Ovary (tissue), 9 donors: ENCODE data around the gene ALG14. TPM values are rescaled to one million over a fixed set of nuclear protein-coding genes. Genes with fewer than 3 reads are reported as not detected.

ENCODE experiments used
- DNase-seq, 5 donors: peaks; one replicate each; pipeline ENCODE4 v3.0.0-alpha.2; 2019 to 2020
- H3K27ac ChIP-seq, 2 donors: fragments of 200-600 bp; one replicate each; pipeline versions ENCODE4 v1.5.1 to v1.8.0; 2019 to 2022
- H3K27me3 ChIP-seq: fragments of 200-600 bp; one replicate; pipeline ENCODE4 v1.8.0; 2022
- H3K36me3 ChIP-seq: fragments of 200-600 bp; sonication (generic); one replicate; pipeline ENCODE4 v1.5.1; 2019
- H3K4me1 ChIP-seq: one replicate; pipeline ENCODE4 v1.8.1; 2013; ENCODE audit warnings: mild to moderate bottlenecking, moderate library complexity; ENCODE audit not compliant: insufficient read depth
- H3K4me3 ChIP-seq: fragments of 200-600 bp; sonication (generic); one replicate; pipeline ENCODE4 v1.5.1; 2017
- H3K9me3 ChIP-seq, 2 donors: fragments of 200-600 bp in 1 of 2; sonication (generic) in 1 of 2; one replicate each; pipeline versions ENCODE4 v1.5.1 to v1.8.1; 2013 to 2019; ENCODE audit warnings: mild to moderate bottlenecking in 1 of 2, moderate library complexity in 1 of 2
- EP300 ChIP-seq: sonication (generic); formaldehyde crosslinking; IDR thresholded peaks from one replicate; pipeline ENCODE4 v1.6.1; 2017; ENCODE audit warnings: antibody characterized with exemption
- POLR2A ChIP-seq: fragments of 450-650 bp; IDR thresholded peaks from one replicate; pipeline ENCODE4 v1.6.1; 2017; ENCODE audit warnings: antibody characterized with exemption, mild to moderate bottlenecking, moderate library complexity
- WGBS, 3 donors: extraction: QIAGEN DNeasy Blood & Tissue Kit in 1 of 3; methylation state at CpG; one replicate each; pipeline versions ENCODE4 v1.1.5 to v1.1.7; 2013 to 2017; 5-methylcytosine and 5-hydroxymethylcytosine counted together
- intact Hi-C, 4 donors: fragments of 100-400 bp; cut with DNase I; formaldehyde crosslinking; loops; one replicate each; pipeline versions ENCODE4 v1.11.0 to v1.15.1; 2022 to 2023
- polyA plus RNA-seq, 2 donors: library from polyadenylated mRNA; stranded (reverse); fragments of 200-250 nt in 1 of 2; fragments of 350-450 nt in 1 of 2; fragmentation: Illumina TruSeq in 1 of 2; extraction: RNeasy Lipid Tissue Mini Kit (QIAGEN cat#74804) in 1 of 2; gene quantifications; one replicate each; pipeline ENCODE4 v1.2.3, GENCODE V29; 2013 to 2014
- total RNA-seq, 7 donors: library from RNA; depleted of rRNA in 2 of 7; stranded (reverse); fragments of >200 nt in 2 of 7; fragmentation: NEBNext Ultra II Directional in 3 of 7; extraction: Animal tissue kit (Norgen Biotek cat#: 25700) in 3 of 7; gene quantifications; one replicate each; pipeline versions ENCODE4 v1.1.0 to v1.2.4, GENCODE V29; 2016 to 2023
- TF ChIP-seq, protein P1 (sequence below), 3 donors: fragments of 450-650 bp in 2 of 3; fragments of 200-600 bp in 1 of 3; IDR thresholded peaks; one replicate each; pipeline versions ENCODE4 v1.5.1 to v1.8.0; 2016 to 2022; ENCODE audit warnings: antibody characterized with exemption in 3 of 3, mild to moderate bottlenecking in 1 of 3
- donor health status: DM: no; HTN: no; CAD: no; lungs with moderate emphysema.
- donor health status: DM: no; HTN: no; CAD: no.
- donor health status: Bipolar disorder and iron deficiency.
- donor health status: DM: yes; HTN: yes; CAD: no.
- donor health status: DM: no; HTN: no; CAD: no.
- donor health status: DM: yes; HTN: yes; CAD: no.

The ALG14 gene
- total and polyA plus RNA-seq, 9 donors: 1.2 to 16.3 (median 3.6) TPM

- WGBS, 3 donors: 21 to 32% (median 30%) methylated on average over 11 of the region's 11 CpGs
- intact Hi-C loops: loop anchor here (2.0 to 10.0 kb wide), 8 partner anchors 69 to 1439 kb away; partner anchors contain the start of gene CNN3 (in 3 of the 4)
These were observed 29.4 kb downstream of the ALG14 start for GRCh38 chr1:95043141-95043980.

GRCh38 chr1:95042286-95042685 is 30.5 kb downstream of the ALG14 start:
- Histone ChIP-seq H3K4me1 (peaks cover 7% of the 10 kb centered on the region), H3K9me3 (no peaks in the 10 kb centered on the region), H3K36me3 (no peaks in the 10 kb centered on the region), H3K27me3 (no peaks in the 10 kb centered on the region), H3K4me3 (no peak overlapping the region), H3K27ac (peak overlapping the region; percentile 24 to 75)
- TF ChIP-seq EP300: no peak
- TF ChIP-seq, protein P1, sequence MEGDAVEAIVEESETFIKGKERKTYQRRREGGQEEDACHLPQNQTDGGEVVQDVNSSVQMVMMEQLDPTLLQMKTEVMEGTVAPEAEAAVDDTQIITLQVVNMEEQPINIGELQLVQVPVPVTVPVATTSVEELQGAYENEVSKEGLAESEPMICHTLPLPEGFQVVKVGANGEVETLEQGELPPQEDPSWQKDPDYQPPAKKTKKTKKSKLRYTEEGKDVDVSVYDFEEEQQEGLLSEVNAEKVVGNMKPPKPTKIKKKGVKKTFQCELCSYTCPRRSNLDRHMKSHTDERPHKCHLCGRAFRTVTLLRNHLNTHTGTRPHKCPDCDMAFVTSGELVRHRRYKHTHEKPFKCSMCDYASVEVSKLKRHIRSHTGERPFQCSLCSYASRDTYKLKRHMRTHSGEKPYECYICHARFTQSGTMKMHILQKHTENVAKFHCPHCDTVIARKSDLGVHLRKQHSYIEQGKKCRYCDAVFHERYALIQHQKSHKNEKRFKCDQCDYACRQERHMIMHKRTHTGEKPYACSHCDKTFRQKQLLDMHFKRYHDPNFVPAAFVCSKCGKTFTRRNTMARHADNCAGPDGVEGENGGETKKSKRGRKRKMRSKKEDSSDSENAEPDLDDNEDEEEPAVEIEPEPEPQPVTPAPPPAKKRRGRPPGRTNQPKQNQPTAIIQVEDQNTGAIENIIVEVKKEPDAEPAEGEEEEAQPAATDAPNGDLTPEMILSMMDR (IDR thresholded peaks at IDR 0.05): no peak
- no peak for TF ChIP-seq POLR2A
- DNase-seq: peak in 4 of 5 donors; percentile 51 to 68 (median 58)
- WGBS, 3 donors: 13 to 22% (median 21%) methylated on average over 3 of the region's 3 CpGs
- intact Hi-C loops: loop anchor here (1.0 to 10.0 kb wide), 9 partner anchors 67 to 1437 kb away; partner anchors contain the start of gene CNN3 (in 3 of the 4)

More at GRCh38 chr1:95043141-95043980, 29.4 kb downstream of the ALG14 start:
- Histone ChIP-seq H3K36me3 (no peaks in the 10 kb centered on the region), H3K9me3 (no peaks in the 10 kb centered on the region), H3K27ac (peak overlapping the region in 1 of 2 donors; percentile 75), H3K4me1 (peaks cover 7% of the 10 kb centered on the region), H3K27me3 (no peaks in the 10 kb centered on the region), H3K4me3 (no peak overlapping the region)
- peak; percentile 76 to 91 (median 87) for DNase-seq
- TF ChIP-seq EP300 (no peak), POLR2A (no peak)
- TF ChIP-seq, protein P1 (IDR thresholded peaks at IDR 0.05): peak; percentile 99

- Histone ChIP-seq H3K27ac (peak overlapping the region in 1 of 2 donors; percentile 75), H3K9me3 (no peaks in the 10 kb centered on the region), H3K4me1 (peaks cover 7% of the 10 kb centered on the region), H3K4me3 (no peak overlapping the region), H3K36me3 (no peaks in the 10 kb centered on the region), H3K27me3 (no peaks in the 10 kb centered on the region)
- TF ChIP-seq POLR2A (no peak), EP300 (no peak)
- TF ChIP-seq, protein P1 (IDR thresholded peaks at IDR 0.05): peak; percentile 48 to 90 (median 83)
- WGBS, 3 donors: 1 to 4% (median 2%) methylated on average over 2 of the region's 2 CpGs
- DNase-seq: peak; percentile 44 to 77 (median 64)
- intact Hi-C loops: loop anchor here (1.0 to 10.0 kb wide), 10 partner anchors 67 to 1437 kb away; partner anchors contain the start of gene CNN3 (in 3 of the 4)
These were observed 31.1 kb downstream of the ALG14 start for GRCh38 chr1:95041491-95042165.

DNA sequence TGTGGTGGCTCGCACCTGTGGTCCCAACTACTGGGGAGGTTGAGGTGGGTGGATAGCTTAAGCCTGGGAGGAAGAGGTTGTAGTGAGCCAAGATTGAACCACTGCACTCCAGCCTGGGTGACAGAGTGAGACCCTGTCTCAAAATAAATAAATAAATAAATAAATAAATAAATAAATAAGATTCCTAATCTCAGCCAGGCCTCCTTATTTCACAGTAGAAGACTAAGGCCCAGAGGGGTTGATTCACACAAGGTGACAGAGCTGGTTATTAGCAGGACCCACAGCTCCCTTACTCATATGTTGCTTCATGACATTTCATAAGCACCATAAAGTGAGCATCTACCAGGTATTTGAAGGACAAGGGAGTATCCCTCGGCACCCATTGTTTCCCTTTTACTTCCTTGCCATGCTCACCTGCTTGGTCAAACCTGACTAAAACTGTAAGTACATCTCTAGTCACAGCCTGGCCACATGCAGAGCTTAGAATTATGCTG is 32.7 kb downstream of the ALG14 start:
- H3K27ac ChIP-seq: no peak overlapping the region

More for the DNA sequence above, 32.7 kb downstream of the ALG14 start:
- no peaks in the 10 kb centered on the region for H3K9me3 ChIP-seq
- no peak overlapping the region for H3K4me3 ChIP-seq
- TF ChIP-seq EP300: no peak
- intact Hi-C loops: loop anchor here (2.0 to 10.0 kb wide), 7 partner anchors 113 to 1435 kb away; partner anchors contain the start of gene CNN3 (in 3 of the 4)
- no peak for DNase-seq
- H3K27me3 ChIP-seq: no peaks in the 10 kb centered on the region
- H3K36me3 ChIP-seq: no peaks in the 10 kb centered on the region
- 80 to 94% (median 88%) methylated on average over 2 of the region's 2 CpGs for WGBS, 3 donors
- H3K4me1 ChIP-seq: peaks cover 7% of the 10 kb centered on the region
